Keratinocyte (primary cell): ENCODE results near the gene ARMC8. TPM values are rescaled to one million over a fixed set of nuclear protein-coding genes. Genes with fewer than 3 reads are reported as not detected.
A peak's percentile ranks its signal among the peaks of the same experiment; 100 is the strongest.

Experiments used
- DNase-seq: peaks from one replicate; pipeline ENCODE4 v3.0.0-alpha.2; 2011; ENCODE audit warnings: low read depth, missing footprints, low spot score
- FAIRE-seq: peaks from 2 replicates; lab custom pipeline; 2011; peaks lifted over from hg19 to GRCh38; lab: Jason Lieb, UNC
- H2AFZ ChIP-seq: 2 replicates; pipeline ENCODE4 v1.6.0; 2012; ENCODE audit warnings: low read length, control low read depth, inconsistent platforms; ENCODE audit not compliant: control insufficient read depth
- H3K27ac ChIP-seq: 2 replicates; pipeline ENCODE4 v1.5.1; 2011; ENCODE audit warnings: low read length; ENCODE audit not compliant: control insufficient read depth, insufficient read depth
- H3K27me3 ChIP-seq: 3 replicates; pipeline ENCODE4 v1.6.0; 2011; ENCODE audit warnings: low read length; ENCODE audit not compliant: control insufficient read depth, insufficient read depth; ENCODE audit errors: extremely low read depth
- H3K36me3 ChIP-seq, 2 experiments: 2 replicates in 1 of 2; 3 replicates in 1 of 2; pipeline ENCODE4 v1.5.1; 2011; ENCODE audit warnings: low read length in 2 of 2, mild to moderate bottlenecking in 1 of 2; ENCODE audit not compliant: control insufficient read depth in 2 of 2, insufficient read depth in 2 of 2; ENCODE audit errors: extremely low read depth in 1 of 2
- H3K4me1 ChIP-seq: 3 replicates; pipeline ENCODE4 v1.5.1; 2011; ENCODE audit warnings: low read length; ENCODE audit not compliant: control insufficient read depth, insufficient read depth; ENCODE audit errors: extremely low read depth
- H3K4me2 ChIP-seq: 3 replicates; pipeline ENCODE4 v1.6.0; 2011; ENCODE audit warnings: low read depth, low read length; ENCODE audit not compliant: control insufficient read depth, insufficient read depth; ENCODE audit errors: extremely low read depth
- H3K4me3 ChIP-seq, 3 experiments: fragments of 200-600 bp in 1 of 3; sonication (generic) in 1 of 3; 2 replicates in 2 of 3; 3 replicates in 1 of 3; pipeline ENCODE4 v1.5.1; 2011 to 2016; ENCODE audit warnings: low read length in 3 of 3, mild to moderate bottlenecking in 3 of 3, control low read depth in 2 of 3, inconsistent platforms in 1 of 3, low read depth in 1 of 3, mixed read lengths in 1 of 3, mixed run types in 1 of 3, moderate library complexity in 1 of 3; ENCODE audit not compliant: control insufficient read depth in 2 of 3, insufficient read depth in 2 of 3; ENCODE audit errors: extremely low read depth in 1 of 3
- H3K79me2 ChIP-seq: 2 replicates; pipeline ENCODE4 v1.6.0; 2012; ENCODE audit warnings: low read length; ENCODE audit not compliant: control insufficient read depth, insufficient read depth
- H3K9ac ChIP-seq: 3 replicates; pipeline ENCODE4 v1.6.0; 2011; ENCODE audit warnings: low read length; ENCODE audit not compliant: control insufficient read depth, insufficient read depth; ENCODE audit errors: extremely low read depth
- H3K9me1 ChIP-seq: 3 replicates; pipeline ENCODE4 v1.6.0; 2011; ENCODE audit warnings: low read length; ENCODE audit not compliant: control insufficient read depth, insufficient read depth; ENCODE audit errors: extremely low read depth
- H3K9me3 ChIP-seq: 2 replicates; pipeline ENCODE4 v1.5.1; 2012; ENCODE audit warnings: low read depth, low read length; ENCODE audit not compliant: control insufficient read depth
- H4K20me1 ChIP-seq: 3 replicates; pipeline ENCODE4 v1.6.0; 2011; ENCODE audit warnings: low read length; ENCODE audit not compliant: control insufficient read depth, insufficient read depth; ENCODE audit errors: extremely low read depth
- CTCF ChIP-seq, 3 experiments: IDR thresholded peaks in 1 of 3; conservative IDR thresholded peaks in 1 of 3; optimal IDR thresholded peaks in 1 of 3; 2 replicates in 2 of 3; 3 replicates in 1 of 3; pipeline versions ENCODE3 to v1.5.1; 2011; ENCODE audit warnings: low read length in 3 of 3, mild to moderate bottlenecking in 3 of 3, moderate library complexity in 2 of 3, control low read depth in 1 of 3, inconsistent platforms in 1 of 3; ENCODE audit not compliant: insufficient read depth in 2 of 3; ENCODE audit errors: extremely low read depth in 1 of 3
- EZH2 ChIP-seq: IDR thresholded peaks from one replicate; pipeline ENCODE4 v1.6.1; 2012; ENCODE audit warnings: inconsistent platforms, mild to moderate bottlenecking, low read length, moderate library complexity
- dilution Hi-C: fragments of 300-500 bp; cut with MboI; formaldehyde crosslinking; loops from one replicate; pipeline ENCODE4 v1.7.0; 2020; ENCODE audit warnings: low sequenced_read_pairs; ENCODE audit not compliant: extremely low pct_ligation_motif_present
- polyA plus RNA-seq, 5 experiments: library from polyadenylated mRNA; depleted of rRNA in 3 of 5; stranded (reverse) in 3 of 5; stranded (forward) in 1 of 5; unstranded in 1 of 5; fragments of >200 nt; gene quantifications; 1 replicate in 1 of 5; 2 replicates in 3 of 5; 3 replicates in 1 of 5; pipeline versions ENCODE4 v1.2.1 to v1.2.3, GENCODE V29; 2011 to 2012; ENCODE audit warnings: missing spikeins in 2 of 5, low read depth in 1 of 5, low replicate concordance in 1 of 5

The ARMC8 gene
- polyA plus RNA-seq, 1 donor (not counting 4 experiments of a cell fraction or from before 2014, with no cell fraction given): 50.8 TPM

- H3K4me1 ChIP-seq: peaks cover 4% of the 10 kb centered on the region
- no peaks in the 10 kb centered on the region for H3K9me3 ChIP-seq
- no peak overlapping the region for H3K9ac ChIP-seq
- H3K36me3 ChIP-seq: no peaks in the 10 kb centered on the region
- no peak for FAIRE-seq
- H3K4me2 ChIP-seq: no peak overlapping the region
- no peak for TF ChIP-seq EZH2
- no peak overlapping the region for H2AFZ ChIP-seq
- no peaks in the 10 kb centered on the region for H3K27me3 ChIP-seq
- H3K4me3 ChIP-seq: no peak overlapping the region
- no peaks in the 10 kb centered on the region for H4K20me1 ChIP-seq
- no peak for DNase-seq
- no peaks in the 10 kb centered on the region for H3K9me1 ChIP-seq
- no peaks in the 10 kb centered on the region for H3K79me2 ChIP-seq
- H3K27ac ChIP-seq: no peak overlapping the region
- dilution Hi-C loops: no loop called here
Observed at GRCh38 chr3:138317687-138318086, 130.6 kb downstream of the ARMC8 start.

GRCh38 chr3:138323971-138324370 lies 136.9 kb downstream of the ARMC8 start:
- TF ChIP-seq EZH2 (no peak), CTCF (optimal IDR thresholded peaks at IDR 0.05 in 1 of 3, IDR thresholded peaks at IDR 0.05 in 1 of 3, conservative IDR thresholded peaks at IDR 0.05 in 1 of 3; ENCODE audit: extremely low read depth in 1 of 3, insufficient read depth in 2 of 3, low read length in 3 of 3) (no peak)
- no peaks in the 10 kb centered on the region for H4K20me1 ChIP-seq
- H3K27me3 ChIP-seq: no peaks in the 10 kb centered on the region
- peak overlapping the region; percentile 22 for H3K4me2 ChIP-seq
- H3K79me2 ChIP-seq: no peaks in the 10 kb centered on the region
- H3K36me3 ChIP-seq: no peaks in the 10 kb centered on the region
- no peaks in the 10 kb centered on the region for H3K9me3 ChIP-seq
- H2AFZ ChIP-seq: no peak overlapping the region
- H3K4me3 ChIP-seq: no peak overlapping the region
- H3K27ac ChIP-seq: no peak overlapping the region
- H3K9ac ChIP-seq: no peak overlapping the region
- H3K4me1 ChIP-seq: peaks cover 45% of the 10 kb centered on the region
- peak; percentile 46 for FAIRE-seq
- no peak for DNase-seq
- dilution Hi-C loops: no loop called here
- H3K9me1 ChIP-seq: no peaks in the 10 kb centered on the region

- H3K36me3 ChIP-seq: no peaks in the 10 kb centered on the region
- dilution Hi-C loops: no loop called here
- no peaks in the 10 kb centered on the region for H3K79me2 ChIP-seq
- H3K9me3 ChIP-seq: no peaks in the 10 kb centered on the region
- H3K9ac ChIP-seq: no peak overlapping the region
- H3K4me2 ChIP-seq: peak overlapping the region; percentile 42
- H3K4me3 ChIP-seq: peak overlapping the region in 1 of 3 experiments; percentile 3
- H3K9me1 ChIP-seq: no peaks in the 10 kb centered on the region
- TF ChIP-seq EZH2: no peak
- no peak for TF ChIP-seq CTCF (optimal IDR thresholded peaks at IDR 0.05 in 1 of 3, IDR thresholded peaks at IDR 0.05 in 1 of 3, conservative IDR thresholded peaks at IDR 0.05 in 1 of 3; ENCODE audit: extremely low read depth in 1 of 3, insufficient read depth in 2 of 3, low read length in 3 of 3)
- no peaks in the 10 kb centered on the region for H3K27me3 ChIP-seq
- H3K4me1 ChIP-seq: peaks cover 50% of the 10 kb centered on the region
- peak overlapping the region; percentile 17 for H3K27ac ChIP-seq
- no peak overlapping the region for H2AFZ ChIP-seq
- no peaks in the 10 kb centered on the region for H4K20me1 ChIP-seq
- DNase-seq (no peak), FAIRE-seq (peak; percentile 93)
Observed at GRCh38 chr3:138325990-138326389, 138.9 kb downstream of the ARMC8 start.
